GM12801 (cell line): ENCODE results near the gene SINHCAF.

ENCODE experiments used
- TF ChIP-seq, protein P1 (sequence below): IDR thresholded peaks from one replicate; pipeline ENCODE4 v1.5.1; 2011; ENCODE audit warnings: control low read depth; ENCODE audit not compliant: insufficient read length; ENCODE audit errors: extremely low read depth

Gene SINHCAF

DNA sequence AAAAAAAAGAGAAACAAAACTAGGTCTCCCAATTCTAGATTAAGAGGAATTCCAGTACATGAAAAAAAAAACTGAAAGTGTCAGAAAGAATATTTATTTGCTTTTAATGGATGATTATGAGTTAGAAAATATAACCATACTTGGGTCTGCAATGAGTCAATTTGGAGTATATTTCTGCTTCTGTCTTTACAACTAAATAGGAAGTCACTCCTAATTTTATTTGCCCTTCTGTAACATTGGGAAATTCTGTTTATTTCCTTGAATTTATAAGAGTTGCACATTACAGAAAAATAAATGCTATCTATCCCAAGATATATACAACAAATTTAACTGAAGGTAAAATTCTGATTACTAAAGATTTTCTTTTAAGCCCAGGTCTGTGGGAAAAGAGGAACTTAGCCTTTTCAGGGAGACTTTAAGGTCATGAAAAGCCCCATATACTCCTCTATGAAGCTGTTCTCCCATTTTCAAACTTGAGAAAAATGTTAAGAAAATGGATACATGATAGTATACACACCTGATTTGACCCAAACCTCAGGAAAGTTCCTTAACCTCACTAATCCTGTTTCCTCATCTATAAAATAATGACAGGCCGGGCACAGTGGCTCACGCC, 7.2 kb downstream of the SINHCAF start:
- TF ChIP-seq, protein P1, sequence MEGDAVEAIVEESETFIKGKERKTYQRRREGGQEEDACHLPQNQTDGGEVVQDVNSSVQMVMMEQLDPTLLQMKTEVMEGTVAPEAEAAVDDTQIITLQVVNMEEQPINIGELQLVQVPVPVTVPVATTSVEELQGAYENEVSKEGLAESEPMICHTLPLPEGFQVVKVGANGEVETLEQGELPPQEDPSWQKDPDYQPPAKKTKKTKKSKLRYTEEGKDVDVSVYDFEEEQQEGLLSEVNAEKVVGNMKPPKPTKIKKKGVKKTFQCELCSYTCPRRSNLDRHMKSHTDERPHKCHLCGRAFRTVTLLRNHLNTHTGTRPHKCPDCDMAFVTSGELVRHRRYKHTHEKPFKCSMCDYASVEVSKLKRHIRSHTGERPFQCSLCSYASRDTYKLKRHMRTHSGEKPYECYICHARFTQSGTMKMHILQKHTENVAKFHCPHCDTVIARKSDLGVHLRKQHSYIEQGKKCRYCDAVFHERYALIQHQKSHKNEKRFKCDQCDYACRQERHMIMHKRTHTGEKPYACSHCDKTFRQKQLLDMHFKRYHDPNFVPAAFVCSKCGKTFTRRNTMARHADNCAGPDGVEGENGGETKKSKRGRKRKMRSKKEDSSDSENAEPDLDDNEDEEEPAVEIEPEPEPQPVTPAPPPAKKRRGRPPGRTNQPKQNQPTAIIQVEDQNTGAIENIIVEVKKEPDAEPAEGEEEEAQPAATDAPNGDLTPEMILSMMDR = no peak

DNA sequence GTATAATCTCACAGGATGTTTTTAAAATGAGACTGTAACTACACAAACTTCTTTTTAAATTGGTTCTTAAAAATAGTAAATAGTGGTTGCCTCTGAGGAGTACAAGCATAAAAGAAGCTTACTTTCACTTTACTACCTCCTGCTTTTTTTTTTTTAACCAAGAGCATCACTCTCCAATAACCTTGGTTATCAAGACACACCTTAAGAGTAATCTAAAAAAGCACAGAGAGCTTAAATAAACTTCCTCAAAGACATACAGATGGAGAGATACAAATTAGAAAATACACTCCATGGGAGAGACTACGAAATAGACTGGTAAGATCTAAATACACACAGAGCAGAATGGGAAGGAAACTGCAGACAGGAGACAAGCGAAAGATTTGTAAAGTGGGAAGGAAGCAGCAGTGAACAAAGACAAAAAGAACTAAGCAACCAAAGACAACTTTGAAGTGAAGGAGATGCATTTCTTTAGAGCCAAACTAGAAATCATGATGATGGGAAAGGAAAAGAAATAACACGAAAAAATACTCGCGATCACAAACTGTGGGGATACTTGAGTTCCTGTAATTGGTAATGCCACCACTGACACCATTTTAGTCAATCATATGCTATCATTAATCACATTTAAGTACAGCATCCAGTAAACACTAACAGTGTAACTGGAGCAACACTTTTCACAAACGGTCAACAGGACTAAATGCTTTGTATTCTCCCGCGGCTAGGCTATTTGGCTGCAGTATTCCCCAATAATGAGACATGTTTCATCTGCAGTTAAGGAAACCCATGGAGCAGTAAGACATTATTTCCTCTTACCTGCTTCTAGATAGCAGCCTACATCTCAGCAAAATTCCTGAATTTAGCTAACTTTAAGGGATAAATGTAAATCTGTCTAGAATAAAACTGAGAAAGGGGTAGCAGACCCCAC, 8.2 kb downstream of the SINHCAF start:
- TF ChIP-seq, protein P1 = no peak

DNA sequence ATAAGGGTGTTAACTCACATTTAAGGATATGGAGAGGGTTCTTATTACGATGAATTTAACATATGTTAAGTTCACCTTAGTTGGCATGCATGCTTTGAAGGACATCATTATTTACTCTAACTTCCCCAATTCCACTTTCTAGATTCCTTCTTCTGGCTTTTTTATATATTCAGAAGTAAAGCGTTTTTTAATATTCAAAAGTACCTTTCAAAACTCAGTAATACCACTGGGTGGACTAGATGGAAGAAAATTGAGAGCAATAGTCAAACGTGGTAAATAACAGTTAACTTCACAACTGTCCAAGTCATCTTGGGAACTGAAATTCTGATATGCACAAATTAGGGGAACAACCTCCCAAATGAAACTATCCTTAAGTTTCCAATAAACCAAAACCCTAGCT, 9.1 kb downstream of the SINHCAF start:
- TF ChIP-seq, protein P1 = no peak

DNA sequence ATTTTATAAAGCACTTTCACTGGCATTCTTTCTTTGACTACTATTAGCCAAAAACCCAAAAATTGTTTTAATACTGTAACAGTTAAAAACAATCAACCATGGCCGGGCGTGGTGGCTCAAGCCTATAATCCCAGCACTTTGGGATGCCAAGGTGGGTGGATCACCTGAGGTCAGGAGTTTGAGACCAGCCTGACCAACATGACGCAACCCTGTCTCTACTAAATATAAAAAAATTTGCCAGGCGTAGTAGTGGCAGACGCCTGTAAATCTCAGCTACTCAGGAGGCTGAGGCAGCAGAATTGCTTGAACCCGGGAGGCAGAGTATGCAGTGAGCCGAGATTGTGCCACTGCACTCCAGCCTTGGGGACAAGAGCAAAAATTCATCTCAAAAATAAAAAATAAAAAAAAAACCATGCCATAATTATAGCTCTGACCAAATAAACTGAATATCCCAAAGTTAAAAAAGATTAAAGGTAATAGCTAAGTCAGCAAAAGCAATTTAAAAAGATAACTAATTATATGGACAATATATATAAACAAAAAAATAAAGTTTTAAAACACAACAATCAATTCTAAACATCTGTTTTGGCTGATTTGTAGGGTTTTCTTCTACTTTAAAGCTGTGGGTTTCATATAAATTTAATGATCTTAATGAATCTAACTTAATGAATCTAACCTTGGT, 10.0 kb downstream of the SINHCAF start:
- TF ChIP-seq, protein P1 = no peak

DNA sequence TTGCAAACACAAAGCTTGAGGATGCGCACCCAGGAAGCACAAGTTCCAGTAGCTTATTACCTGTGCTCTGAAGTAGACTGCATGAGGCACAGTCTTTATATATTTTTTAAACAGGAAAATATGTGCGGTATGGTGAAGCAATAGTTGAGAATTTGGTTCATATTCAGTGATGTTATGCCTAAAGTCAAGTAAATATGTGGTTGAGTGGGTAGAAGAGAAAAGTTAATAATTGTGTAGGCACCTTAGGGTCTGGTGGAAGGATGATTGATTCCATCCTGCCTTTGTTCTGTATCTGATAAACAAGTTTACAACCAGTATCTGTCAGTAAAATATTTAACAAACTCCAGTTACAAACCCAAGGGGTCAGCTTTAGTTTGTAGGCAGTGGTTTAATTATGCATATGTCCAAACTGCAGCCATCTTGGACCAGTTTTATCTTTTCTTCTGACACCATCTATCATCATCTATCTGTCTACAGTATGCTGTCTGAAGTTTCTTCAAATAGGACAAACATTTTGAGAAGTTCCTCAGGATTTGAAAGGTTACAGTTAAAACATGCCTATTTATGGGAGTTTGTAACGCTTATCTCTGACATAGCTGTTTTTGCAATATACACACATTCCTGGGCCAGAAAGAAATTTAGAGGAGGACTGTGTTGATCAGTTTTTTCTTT, 10.8 kb downstream of the SINHCAF start:
- TF ChIP-seq, protein P1 = no peak

DNA sequence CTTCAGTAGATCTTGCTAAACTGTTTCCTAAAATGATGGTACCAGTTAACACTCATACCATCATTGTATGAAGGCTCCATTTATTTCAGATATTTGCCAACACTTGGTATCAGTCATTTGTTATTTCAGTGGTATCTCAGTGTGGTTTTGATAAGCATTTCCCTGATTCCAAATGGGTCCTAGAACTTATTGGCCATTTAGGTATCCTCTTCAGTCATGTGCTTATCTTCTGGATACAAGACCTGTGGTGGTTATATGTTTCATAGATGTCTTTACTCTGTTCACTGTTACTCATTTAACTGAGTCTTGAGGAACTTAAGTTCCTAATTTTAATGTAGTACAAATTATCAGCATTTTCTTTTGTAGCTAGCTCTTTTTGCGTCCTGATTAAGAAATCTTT, 13.5 kb downstream of the SINHCAF start:
- TF ChIP-seq, protein P1 = no peak
